HG03558 (cell line): ENCODE measurements around the gene MANSC1.
"Not testable (repeated sequence)": the region's sequence is repeated elsewhere in the genome, so short reads cannot be mapped to it uniquely, and the experiment has no call there.

ENCODE experiments used
- ATAC-seq: cut with Tn5 transposase; IDR thresholded peaks from one replicate; pipeline ENCODE4 v1.9.1; 2021; ENCODE audit warnings: moderate number of reproducible peaks; ENCODE audit not compliant: unreplicated experiment; ENCODE audit errors: extremely low read depth

The MANSC1 gene

GRCh38 chr12:12366701-12367481 lies 16.8 kb upstream of the MANSC1 start:
- no peak for ATAC-seq

- no peak for ATAC-seq
Observed at GRCh38 chr12:12365931-12366431, 15.9 kb upstream of the MANSC1 start.

- no peak for ATAC-seq
Observed at GRCh38 chr12:12365446-12365802, 15.4 kb upstream of the MANSC1 start.

GRCh38 chr12:12364787-12365445 lies 14.9 kb upstream of the MANSC1 start:
- ATAC-seq: no peak

- no peak for ATAC-seq
Observed at GRCh38 chr12:12358528-12358927, 8.5 kb upstream of the MANSC1 start.

- peak; percentile 1 for ATAC-seq
Observed at GRCh38 chr12:12357719-12358461, 7.8 kb upstream of the MANSC1 start.

- peak; percentile 81 for ATAC-seq
Observed at GRCh38 chr12:12356896-12357718, 7.1 kb upstream of the MANSC1 start, which contains the start of gene BORCS5. TSS of gene BORCS5 (plus strand) at chr12:12357078. CDS start at chr12:12357452, 374 bp downstream.

GRCh38 chr12:12356467-12356895 lies 6.4 kb upstream of the MANSC1 start:
- ATAC-seq: no peak

GRCh38 chr12:12353807-12354206 lies 3.8 kb upstream of the MANSC1 start:
- ATAC-seq: no peak

- ATAC-seq: no peak
Observed at GRCh38 chr12:12353276-12353675, 3.2 kb upstream of the MANSC1 start.

GRCh38 chr12:12351468-12352185 lies 1.6 kb upstream of the MANSC1 start:
- ATAC-seq: not testable (repeated sequence)

- ATAC-seq: no peak
Observed at GRCh38 chr12:12350868-12351463, 924 bp upstream of the MANSC1 start.

- no peak for ATAC-seq
Observed at GRCh38 chr12:12338527-12339168, 11.4 kb downstream of the MANSC1 start.

- ATAC-seq: no peak
Observed at GRCh38 chr12:12336511-12336910, 13.5 kb downstream of the MANSC1 start.

- ATAC-seq: peak; percentile 56
Observed at GRCh38 chr12:12336049-12336411, 14.0 kb downstream of the MANSC1 start.

GRCh38 chr12:12334367-12335040 lies 15.5 kb downstream of the MANSC1 start:
- ATAC-seq: no peak

- no peak for ATAC-seq
Observed at GRCh38 chr12:12333407-12334366, 16.4 kb downstream of the MANSC1 start.
